Nephron (organoid): ENCODE data around the gene CCDC187.

Source experiments
- H3K27ac Mint-ChIP-seq, 3 experiments: 2 replicates each; pipeline ENCODE4 v1.8.0; 2020; ENCODE audit warnings: mixed read lengths in 3 of 3, mild to moderate bottlenecking in 2 of 3, moderate library complexity in 1 of 3
- H3K27me3 Mint-ChIP-seq: 2 replicates; pipeline ENCODE4 v1.8.0; 2021; ENCODE audit warnings: low read depth, mild to moderate bottlenecking, moderate library complexity, mixed read lengths
- H3K36me3 Mint-ChIP-seq: 2 replicates; pipeline ENCODE4 v1.8.0; 2020; ENCODE audit warnings: low read depth, mixed read lengths
- H3K4me1 Mint-ChIP-seq: 2 replicates; pipeline ENCODE4 v1.8.0; 2020; ENCODE audit warnings: mixed read lengths
- H3K4me3 Mint-ChIP-seq, 3 experiments: 2 replicates each; pipeline ENCODE4 v1.8.0; 2020; ENCODE audit warnings: mild to moderate bottlenecking in 3 of 3, mixed read lengths in 3 of 3, moderate library complexity in 2 of 3
- H3K9me3 Mint-ChIP-seq: 2 replicates; pipeline ENCODE4 v1.8.0; 2020; ENCODE audit warnings: mixed read lengths
- CTCF ChIP-seq, 3 experiments: fragments of 200-600 bp; sonication (generic); IDR thresholded peaks; one replicate each; pipeline ENCODE4 v1.5.0; 2021; ENCODE audit warnings: antibody characterized with exemption in 3 of 3; ENCODE audit not compliant: unreplicated experiment in 3 of 3

Gene CCDC187

GRCh38 chr9:136277746-136278145 is 26.1 kb downstream of the CCDC187 start:
- no peak overlapping the region for H3K4me3 Mint-ChIP-seq
- peaks cover 31% of the 10 kb centered on the region for H3K27me3 Mint-ChIP-seq
- no peaks in the 10 kb centered on the region for H3K9me3 Mint-ChIP-seq
- no peak for TF ChIP-seq CTCF (IDR thresholded peaks at IDR 0.05; ENCODE audit: unreplicated experiment in 3 of 3)
- no peaks in the 10 kb centered on the region for H3K36me3 Mint-ChIP-seq
- no peak overlapping the region for H3K27ac Mint-ChIP-seq
- peaks cover 11% of the 10 kb centered on the region for H3K4me1 Mint-ChIP-seq

- TF ChIP-seq CTCF (IDR thresholded peaks at IDR 0.05; ENCODE audit: unreplicated experiment in 3 of 3), result no peak
- Mint-ChIP-seq H3K27ac (no peak overlapping the region), H3K4me3 (no peak overlapping the region), H3K4me1 (peaks cover 11% of the 10 kb centered on the region), H3K27me3 (peaks cover 31% of the 10 kb centered on the region), H3K36me3 (no peaks in the 10 kb centered on the region), H3K9me3 (no peaks in the 10 kb centered on the region)
Observed at GRCh38 chr9:136276716-136277115, 27.2 kb downstream of the CCDC187 start.

GRCh38 chr9:136275655-136276429 is 28.1 kb downstream of the CCDC187 start:
- no peaks in the 10 kb centered on the region for H3K36me3 Mint-ChIP-seq
- H3K27me3 Mint-ChIP-seq, result peaks cover 28% of the 10 kb centered on the region
- no peak overlapping the region for H3K4me3 Mint-ChIP-seq
- H3K4me1 Mint-ChIP-seq, result peaks cover 11% of the 10 kb centered on the region
- no peak for TF ChIP-seq CTCF (IDR thresholded peaks at IDR 0.05; ENCODE audit: unreplicated experiment in 3 of 3)
- no peak overlapping the region for H3K27ac Mint-ChIP-seq
- no peaks in the 10 kb centered on the region for H3K9me3 Mint-ChIP-seq

GRCh38 chr9:136274786-136275654 is 28.9 kb downstream of the CCDC187 start:
- peaks cover 27% of the 10 kb centered on the region for H3K27me3 Mint-ChIP-seq
- H3K4me3 Mint-ChIP-seq, result no peak overlapping the region
- H3K9me3 Mint-ChIP-seq, result peaks cover under 1% of the 10 kb centered on the region
- TF ChIP-seq CTCF (IDR thresholded peaks at IDR 0.05; ENCODE audit: unreplicated experiment in 3 of 3), result no peak
- H3K27ac Mint-ChIP-seq, result no peak overlapping the region
- no peaks in the 10 kb centered on the region for H3K36me3 Mint-ChIP-seq
- H3K4me1 Mint-ChIP-seq, result peaks cover 11% of the 10 kb centered on the region

GRCh38 chr9:136273921-136274785 is 29.7 kb downstream of the CCDC187 start:
- Mint-ChIP-seq H3K4me1 (peaks cover 11% of the 10 kb centered on the region), H3K9me3 (peaks cover 6% of the 10 kb centered on the region), H3K4me3 (no peak overlapping the region), H3K27ac (no peak overlapping the region), H3K36me3 (no peaks in the 10 kb centered on the region), H3K27me3 (peaks cover 26% of the 10 kb centered on the region)
- no peak for TF ChIP-seq CTCF (IDR thresholded peaks at IDR 0.05; ENCODE audit: unreplicated experiment in 3 of 3)
